Measurements from ENCODE around the gene CCDC152. TPM values are rescaled to one million over a fixed set of nuclear protein-coding genes. Genes with fewer than 3 reads are reported as not detected.

Gene CCDC152
- total and polyA plus RNA-seq, 2 of the 13 experiments (the other 11 are each of a cell fraction or from before 2014, with no cell fraction given) = 0.20 to 0.36 TPM

- TF ChIP-seq ARID5B (CRISPR knock-in tag; IDR thresholded peaks at IDR 0.05) (peak; percentile 63), ZNF138 (CRISPR knock-in tag; IDR thresholded peaks at IDR 0.05; ENCODE audit: low read depth) (no peak), ZNF414 (CRISPR knock-in tag; IDR thresholded peaks at IDR 0.05) (0 out of 2 replicates have a peak, but pooled peaks have one; percentile 5), ZNF484 (CRISPR knock-in tag; IDR thresholded peaks at IDR 0.05; ENCODE audit: borderline replicate concordance, low read depth) (no peak), PAXIP1 (CRISPR knock-in tag; conservative IDR thresholded peaks at IDR 0.05) (0 out of 2 replicates have a peak, but pooled peaks have one; percentile 36), ZNF687 (CRISPR knock-in tag; IDR thresholded peaks at IDR 0.05) (peak; percentile 52), ARID2 (CRISPR knock-in tag; IDR thresholded peaks at IDR 0.05; ENCODE audit: borderline replicate concordance) (no peak), KDM5A (IDR thresholded peaks at IDR 0.05; ENCODE audit: borderline replicate concordance, low read length) (no peak), ATF6 (CRISPR knock-in tag; conservative IDR thresholded peaks at IDR 0.05) (no peak), GATAD2A (CRISPR knock-in tag; IDR thresholded peaks at IDR 0.05) (peak; percentile 42; the same call in 1 of the 2 replicates), ZNF75D (CRISPR knock-in tag; IDR thresholded peaks at IDR 0.05; ENCODE audit: borderline replicate concordance) (no peak), ZMYM3 (CRISPR knock-in tag; IDR thresholded peaks at IDR 0.05) (peak; percentile 50; the same call in 1 of the 2 replicates), HNRNPH1 (optimal IDR thresholded peaks at IDR 0.05; ENCODE audit: low read depth, low read length) (no peak)
Observed at GRCh38 chr5:42825422-42826148, 69.0 kb downstream of the CCDC152 start (continued).

Data from HepG2 (cell line).